Lower leg skin (tissue), 3 donors: ENCODE measurements around the gene NUDT3.

Experiments used
- CTCF ChIP-seq, 3 donors: fragments of 450-650 bp; IDR thresholded peaks; one replicate each; pipeline ENCODE4 v1.5.1; 2016; ENCODE audit warnings: antibody characterized with exemption in 3 of 3, mild to moderate bottlenecking in 3 of 3, moderate library complexity in 2 of 3
- POLR2A ChIP-seq, 2 donors: fragments of 450-650 bp; IDR thresholded peaks; one replicate each; pipeline ENCODE4 v1.6.1; 2016 to 2017; ENCODE audit warnings: antibody characterized with exemption in 2 of 2, mild to moderate bottlenecking in 1 of 2, moderate library complexity in 1 of 2

- no peak for TF ChIP-seq CTCF (IDR thresholded peaks at IDR 0.05)
- TF ChIP-seq POLR2A (IDR thresholded peaks at IDR 0.05) = no peak
Observed at GRCh38 chr6:34386316-34387137, 5.9 kb downstream of the NUDT3 start.
